Activated T-helper 1 cell treated with Interleukin-2 at 50 U/mL for 16 hours (primary cell): ENCODE data around the gene RTN4R.
"Not testable (repeated sequence)": the region's sequence is repeated elsewhere in the genome, so short reads cannot be mapped to it uniquely, and the experiment has no call there.

Source experiments
- DNase-seq: peaks from one replicate; pipeline ENCODE4 v3.0.0-alpha.2; 2020; ENCODE audit warnings: low read depth

RTN4R gene

GRCh38 chr22:20305894-20306645 lies 38.0 kb upstream of the RTN4R start:
- no peak for DNase-seq

GRCh38 chr22:20305230-20305893 lies 37.2 kb upstream of the RTN4R start:
- not testable (repeated sequence) for DNase-seq

GRCh38 chr22:20304646-20305045 lies 36.5 kb upstream of the RTN4R start:
- no peak for DNase-seq

- not testable (repeated sequence) for DNase-seq
These were observed 35.1 kb upstream of the RTN4R start for GRCh38 chr22:20303229-20303534.

- no peak for DNase-seq
These were observed 34.5 kb upstream of the RTN4R start for GRCh38 chr22:20302438-20303228.

GRCh38 chr22:20299746-20300136 lies 31.6 kb upstream of the RTN4R start:
- DNase-seq = no peak

GRCh38 chr22:20298803-20299745 lies 31.0 kb upstream of the RTN4R start:
- peak; percentile 86 for DNase-seq

GRCh38 chr22:20298110-20298802 lies 30.1 kb upstream of the RTN4R start:
- DNase-seq = no peak

GRCh38 chr22:20297414-20298109 lies 29.4 kb upstream of the RTN4R start:
- no peak for DNase-seq

GRCh38 chr22:20296598-20296997 lies 28.5 kb upstream of the RTN4R start:
- DNase-seq = no peak

- no peak for DNase-seq
These were observed 27.3 kb upstream of the RTN4R start for GRCh38 chr22:20295262-20296064.

- DNase-seq = no peak
These were observed 24.6 kb upstream of the RTN4R start for GRCh38 chr22:20292673-20293232.

- no peak for DNase-seq
These were observed 24.0 kb upstream of the RTN4R start for GRCh38 chr22:20292108-20292507.

- no peak for DNase-seq
These were observed 23.5 kb upstream of the RTN4R start for GRCh38 chr22:20291604-20292063.

- no peak for DNase-seq
These were observed 23.1 kb upstream of the RTN4R start for GRCh38 chr22:20291249-20291586.

GRCh38 chr22:20290578-20291248 lies 22.6 kb upstream of the RTN4R start:
- no peak for DNase-seq

GRCh38 chr22:20290045-20290392 lies 21.9 kb upstream of the RTN4R start:
- no peak for DNase-seq

- not testable (repeated sequence) for DNase-seq
These were observed 21.3 kb upstream of the RTN4R start for GRCh38 chr22:20289182-20290044.
